DMS153 treated with DMSO at 0.1 percent for 48 hours (cell line): ENCODE data around the gene MSANTD1.

Experiments
- DNase-seq: peaks from one replicate; lab custom pipeline; 2025; ENCODE audit not compliant: unreplicated experiment; lab: John Stamatoyannopoulos, UW

Gene MSANTD1

DNA sequence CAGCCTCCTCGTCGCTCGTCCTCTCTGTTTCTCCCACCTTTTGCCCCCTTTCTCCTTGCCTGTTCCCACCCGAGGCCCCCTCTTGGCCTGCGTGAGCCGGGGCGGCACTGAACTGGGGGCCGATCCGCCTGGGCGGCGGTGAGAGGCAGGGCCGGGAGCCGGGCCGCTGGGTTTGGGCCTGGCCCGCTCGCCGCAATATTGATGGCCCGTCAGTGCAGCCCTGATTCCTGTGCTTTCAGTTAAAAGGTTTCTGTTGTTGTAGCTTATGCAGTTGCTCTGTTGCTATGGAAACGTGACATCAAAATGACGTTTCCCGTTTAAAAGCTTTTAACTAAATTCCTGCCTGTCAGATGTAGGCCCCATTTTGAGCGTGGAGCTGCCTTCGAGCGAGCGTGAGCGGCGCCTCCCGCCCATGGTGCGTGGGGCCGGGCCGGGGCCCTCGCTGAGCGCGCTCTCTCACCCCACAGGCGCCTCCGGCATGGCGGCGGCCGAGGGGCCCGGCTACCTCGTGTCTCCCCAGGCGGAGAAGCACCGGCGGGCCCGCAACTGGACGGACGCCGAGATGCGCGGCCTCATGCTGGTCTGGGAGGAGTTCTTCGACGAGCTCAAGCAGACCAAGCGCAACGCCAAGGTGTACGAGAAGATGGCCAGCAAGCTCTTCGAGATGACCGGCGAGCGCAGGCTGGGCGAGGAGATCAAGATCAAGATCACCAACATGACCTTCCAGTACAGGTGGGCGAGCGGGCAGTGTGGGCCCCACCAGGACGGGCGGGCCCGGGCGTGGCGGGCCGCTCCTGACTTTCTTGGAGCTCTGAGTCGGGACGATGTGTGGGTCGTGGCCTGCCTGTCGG, at the start of gene MSANTD1:
Gene MSANTD1 (plus strand): TSS at position 349 of the 851 bp plus-strand sequence. CDS start 64 bp downstream, at position 413.
- DNase-seq = no peak

DNA sequence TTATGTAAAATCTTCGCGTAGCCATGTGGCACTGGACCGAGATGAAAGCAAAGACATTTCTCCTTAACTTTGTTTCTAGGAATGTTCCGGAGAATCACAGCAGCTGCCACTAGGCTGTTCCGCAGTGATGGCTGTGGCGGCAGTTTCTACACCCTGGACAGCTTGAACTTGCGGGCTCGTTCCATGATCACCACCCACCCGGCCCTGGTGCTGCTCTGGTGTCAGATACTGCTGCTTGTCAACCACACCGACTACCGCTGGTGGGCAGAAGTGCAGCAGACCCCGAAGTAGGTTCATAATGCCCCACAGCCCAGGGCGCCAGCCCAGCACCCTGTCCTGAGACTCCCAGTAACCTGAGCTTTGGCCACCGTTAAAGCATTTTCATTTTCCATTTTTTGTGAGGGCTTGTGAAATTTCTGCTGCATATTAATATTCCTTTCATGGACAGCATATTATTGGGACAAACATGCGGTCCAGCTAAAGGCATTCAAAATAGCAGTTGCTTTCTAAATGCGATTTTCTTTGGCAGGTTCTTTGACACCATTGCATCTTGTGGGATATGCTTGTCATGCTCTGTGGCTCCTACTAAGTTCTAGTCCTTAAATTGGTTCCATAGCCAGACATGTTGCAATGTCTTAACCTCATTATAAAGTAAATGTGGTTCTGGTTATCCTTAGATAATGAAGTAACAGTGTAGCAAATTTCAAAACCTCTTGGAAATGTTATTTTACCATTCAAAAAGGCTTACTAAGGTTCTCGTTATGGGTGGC, 49.1 kb upstream of the MSANTD1 start:
- no peak for DNase-seq

DNA sequence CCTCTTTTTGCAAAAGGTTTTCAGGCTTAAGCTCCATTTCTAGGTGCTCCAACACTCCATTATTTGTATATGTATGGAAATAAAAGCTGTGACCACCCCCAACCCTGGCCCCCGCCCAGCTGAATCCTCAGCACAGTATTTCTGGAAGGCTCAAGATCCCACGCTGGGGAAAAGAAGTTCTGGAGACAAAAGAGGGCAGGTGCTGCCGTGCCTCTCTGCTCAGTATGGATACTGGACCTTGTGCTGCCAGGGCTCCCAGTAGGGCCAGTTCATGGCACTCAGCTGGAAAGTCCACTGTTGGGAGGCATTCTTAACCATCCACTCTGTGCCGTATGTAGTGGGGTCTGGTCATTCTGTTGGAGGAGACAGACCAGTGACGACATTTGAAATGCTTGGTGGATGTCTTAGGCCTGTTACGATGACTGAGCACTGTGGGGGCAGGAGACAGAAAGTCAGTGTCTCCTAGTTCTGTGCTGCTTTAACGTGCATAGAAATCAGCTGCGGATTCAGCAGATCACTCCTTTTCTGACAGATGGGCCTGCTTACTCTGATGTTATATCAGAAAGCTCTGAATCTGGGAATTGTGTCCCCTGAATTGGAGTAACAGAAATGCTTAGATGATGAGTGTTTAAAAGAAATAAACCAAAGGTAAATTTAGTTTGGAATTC, 48.4 kb upstream of the MSANTD1 start:
- DNase-seq = no peak

DNA sequence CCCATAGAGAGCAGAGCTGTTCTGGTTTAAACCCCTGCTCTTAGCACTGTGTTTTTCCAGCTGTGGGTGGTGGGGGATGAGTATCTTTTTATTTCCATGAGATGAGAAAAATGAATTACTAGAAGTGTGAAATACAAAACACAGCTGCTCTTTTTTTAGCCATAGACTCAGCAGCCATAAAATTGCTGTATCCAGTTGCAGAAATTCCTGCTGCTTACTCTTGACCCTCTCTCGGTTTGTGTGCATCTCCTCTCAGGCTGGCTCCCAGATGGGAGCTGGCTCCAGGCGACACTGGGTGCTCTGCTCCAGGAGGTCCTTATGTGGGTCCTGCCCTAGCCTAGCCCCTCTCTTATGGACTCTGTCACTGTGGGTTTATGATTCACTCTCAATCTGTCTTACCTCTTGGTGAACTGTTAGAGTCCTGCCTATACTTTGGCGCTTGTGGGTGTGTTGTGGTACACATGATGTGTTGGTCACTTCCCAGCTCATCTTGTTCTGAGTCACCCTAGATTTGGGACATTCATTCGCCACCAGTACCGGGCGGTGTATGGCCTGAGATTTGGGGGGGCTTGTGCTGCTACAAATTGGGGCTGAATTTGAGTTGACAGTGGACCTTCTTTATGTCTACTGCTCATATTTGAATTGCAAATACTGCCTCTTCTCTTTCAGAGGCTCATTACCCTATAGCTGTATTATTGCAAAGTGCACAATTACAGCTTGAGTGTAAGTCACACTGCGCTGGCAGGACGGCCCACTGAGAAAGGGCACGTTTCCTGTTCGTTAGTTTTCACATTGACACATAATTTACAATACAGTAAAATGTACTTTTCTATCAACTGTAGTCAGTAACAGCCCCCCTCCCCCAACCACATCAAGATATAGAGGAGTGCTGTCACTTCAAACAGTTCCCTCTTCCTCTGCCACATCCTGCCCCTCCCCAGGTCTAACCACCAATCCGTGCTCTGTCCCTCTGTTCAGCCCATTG, 46.9 kb upstream of the MSANTD1 start:
- DNase-seq = no peak

DNA sequence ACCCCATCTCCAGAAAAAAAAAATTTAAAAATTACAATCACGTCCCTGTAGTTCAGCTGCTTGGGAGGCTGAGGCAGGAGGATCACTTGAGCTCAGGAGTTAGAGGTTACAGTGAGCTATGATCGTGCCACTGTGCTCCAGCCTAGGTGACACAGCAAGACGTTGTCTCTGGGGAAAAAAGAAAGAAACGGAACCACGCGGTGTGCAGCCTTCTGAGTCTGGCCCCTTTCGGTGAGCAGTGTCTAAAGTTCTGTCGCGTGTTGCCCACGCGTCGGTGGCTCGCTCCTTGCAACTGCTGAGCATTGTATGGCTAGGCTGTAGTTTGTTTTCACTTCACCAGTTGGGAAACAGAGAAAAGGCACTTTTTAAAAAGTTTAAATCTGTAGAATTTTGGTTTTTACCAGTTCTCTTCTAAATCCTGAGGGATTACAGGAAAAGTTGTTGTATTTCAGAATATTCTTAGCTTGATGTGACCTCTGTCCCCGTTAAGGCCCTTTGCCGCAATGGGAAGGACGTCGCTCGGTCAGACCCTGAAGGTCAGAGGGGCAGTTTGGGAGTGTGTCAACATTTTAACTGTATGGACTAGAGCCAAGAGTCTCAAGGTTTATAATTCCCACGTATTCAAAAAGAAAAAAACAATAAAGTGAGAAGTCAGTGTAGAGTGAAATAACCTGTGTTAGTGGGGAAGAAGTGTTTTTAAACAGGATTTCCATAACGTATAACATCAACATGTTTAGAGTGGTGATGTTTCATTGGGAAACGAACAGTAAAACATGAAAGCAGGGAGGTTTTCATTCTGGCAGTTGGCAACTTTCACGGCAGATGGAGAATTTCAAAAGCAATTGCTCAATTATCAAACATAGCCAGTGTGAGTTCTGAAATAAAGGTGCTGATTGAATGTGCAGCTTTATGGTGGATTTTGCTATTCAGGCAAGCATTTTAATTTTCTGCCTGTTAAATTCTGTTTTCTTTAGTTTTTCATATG, 45.8 kb upstream of the MSANTD1 start:
- no peak for DNase-seq

DNA sequence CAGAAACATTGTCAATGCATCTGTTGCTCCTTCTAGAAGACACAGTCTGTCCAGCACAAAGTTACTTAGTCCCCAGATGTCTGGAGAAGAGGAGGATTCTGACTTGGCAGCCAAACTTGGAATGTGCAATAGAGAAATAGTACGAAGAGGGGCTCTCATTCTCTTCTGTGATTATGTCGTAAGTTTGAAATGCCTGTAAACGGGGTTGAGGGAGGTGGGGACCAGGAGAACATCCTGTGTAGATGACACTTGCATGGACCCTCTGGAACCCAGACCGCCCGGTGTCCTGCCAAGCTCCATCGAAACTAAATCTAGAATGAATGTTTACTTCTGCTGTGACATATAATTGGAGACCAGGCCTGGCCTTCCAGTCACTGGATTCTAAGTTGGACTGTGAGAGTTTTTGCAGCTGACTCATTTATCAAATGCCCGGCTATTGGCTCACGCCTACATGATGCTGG, 45.0 kb upstream of the MSANTD1 start:
- DNase-seq = no peak

DNA sequence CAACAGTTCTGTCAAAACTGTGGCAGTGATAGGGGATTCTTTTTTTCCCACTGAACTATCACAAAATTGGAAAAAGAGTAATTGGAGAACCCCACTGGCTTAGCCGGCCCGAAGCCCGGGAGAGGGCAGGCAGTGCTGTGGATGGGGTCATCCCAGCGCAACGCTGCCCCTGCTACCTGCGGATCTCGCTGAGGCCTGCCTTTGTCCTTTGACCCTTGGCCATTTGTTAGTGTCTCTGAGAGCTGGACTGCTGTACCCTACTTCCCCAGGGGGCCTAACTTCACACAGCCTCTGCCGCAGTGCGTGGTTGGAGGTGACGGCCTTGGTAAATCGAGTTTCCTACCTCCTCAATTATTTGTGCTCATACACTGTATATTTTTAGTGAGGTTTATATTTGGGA, 43.0 kb upstream of the MSANTD1 start:
- no peak for DNase-seq

DNA sequence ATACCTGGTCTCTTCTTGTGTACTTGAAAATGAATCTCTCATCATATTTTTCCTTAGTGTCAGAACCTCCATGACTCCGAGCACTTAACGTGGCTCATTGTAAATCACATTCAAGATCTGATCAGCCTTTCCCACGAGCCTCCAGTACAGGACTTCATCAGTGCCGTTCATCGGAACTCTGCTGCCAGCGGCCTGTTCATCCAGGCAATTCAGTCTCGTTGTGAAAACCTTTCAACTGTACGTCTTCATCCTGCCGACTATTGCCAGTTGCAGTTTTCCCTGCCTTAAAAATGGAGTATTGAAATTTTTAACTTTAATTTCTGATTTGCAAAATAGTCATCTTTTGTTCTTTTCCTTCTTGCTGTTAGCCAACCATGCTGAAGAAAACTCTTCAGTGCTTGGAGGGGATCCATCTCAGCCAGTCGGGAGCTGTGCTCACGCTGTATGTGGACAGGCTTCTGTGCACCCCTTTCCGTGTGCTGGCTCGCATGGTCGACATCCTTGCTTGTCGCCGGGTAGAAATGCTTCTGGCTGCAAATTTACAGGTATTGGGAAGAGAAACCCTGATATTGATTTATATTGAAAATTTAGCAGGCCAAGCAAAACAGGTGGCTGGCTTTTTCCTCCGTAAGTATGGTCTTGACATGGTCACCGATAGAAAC, 42.4 kb upstream of the MSANTD1 start:
- no peak for DNase-seq

DNA sequence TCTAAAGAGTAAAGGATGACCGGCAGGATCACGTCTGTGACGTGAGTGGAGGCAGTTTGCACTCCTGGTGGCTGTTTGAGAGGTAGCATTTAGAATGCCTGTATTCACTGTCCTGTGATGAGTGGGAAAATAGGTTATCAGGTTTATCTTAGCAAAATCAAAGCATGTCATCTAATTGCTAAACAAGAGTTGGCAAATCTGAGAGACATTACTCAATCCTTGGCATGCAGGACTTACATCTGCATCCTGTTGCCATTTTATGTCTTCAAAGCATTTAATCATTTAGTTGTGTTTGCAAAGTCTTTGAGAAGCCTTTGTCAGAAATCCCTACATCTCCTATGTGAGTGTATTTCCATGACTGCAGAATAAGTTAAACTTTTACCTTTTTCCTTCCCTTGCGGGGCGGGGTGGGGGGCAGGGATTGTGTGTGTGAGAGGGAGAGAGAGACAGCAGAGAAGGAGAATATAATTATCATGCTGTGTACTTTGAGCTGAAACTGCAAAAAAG, 41.4 kb upstream of the MSANTD1 start:
- no peak for DNase-seq

DNA sequence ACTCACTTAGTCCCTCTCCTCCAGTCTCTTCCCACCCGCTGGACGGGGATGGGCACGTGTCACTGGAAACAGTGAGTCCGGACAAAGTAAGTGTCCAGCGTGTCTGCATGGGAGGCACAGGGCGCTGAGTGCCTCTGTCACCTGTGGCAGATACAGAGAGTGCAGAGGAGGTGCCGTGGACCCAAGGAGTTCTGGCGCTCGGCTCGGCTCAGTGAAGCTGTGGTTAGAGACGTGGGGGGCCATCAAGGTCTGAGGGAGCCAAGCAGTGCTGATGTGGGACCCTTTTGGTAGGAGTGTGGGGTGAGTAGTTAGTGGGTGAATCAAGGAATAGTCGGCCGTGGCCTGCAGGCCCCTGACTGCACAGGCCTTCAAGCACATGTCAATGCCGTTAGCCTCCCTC, 40.1 kb upstream of the MSANTD1 start:
- no peak for DNase-seq

DNA sequence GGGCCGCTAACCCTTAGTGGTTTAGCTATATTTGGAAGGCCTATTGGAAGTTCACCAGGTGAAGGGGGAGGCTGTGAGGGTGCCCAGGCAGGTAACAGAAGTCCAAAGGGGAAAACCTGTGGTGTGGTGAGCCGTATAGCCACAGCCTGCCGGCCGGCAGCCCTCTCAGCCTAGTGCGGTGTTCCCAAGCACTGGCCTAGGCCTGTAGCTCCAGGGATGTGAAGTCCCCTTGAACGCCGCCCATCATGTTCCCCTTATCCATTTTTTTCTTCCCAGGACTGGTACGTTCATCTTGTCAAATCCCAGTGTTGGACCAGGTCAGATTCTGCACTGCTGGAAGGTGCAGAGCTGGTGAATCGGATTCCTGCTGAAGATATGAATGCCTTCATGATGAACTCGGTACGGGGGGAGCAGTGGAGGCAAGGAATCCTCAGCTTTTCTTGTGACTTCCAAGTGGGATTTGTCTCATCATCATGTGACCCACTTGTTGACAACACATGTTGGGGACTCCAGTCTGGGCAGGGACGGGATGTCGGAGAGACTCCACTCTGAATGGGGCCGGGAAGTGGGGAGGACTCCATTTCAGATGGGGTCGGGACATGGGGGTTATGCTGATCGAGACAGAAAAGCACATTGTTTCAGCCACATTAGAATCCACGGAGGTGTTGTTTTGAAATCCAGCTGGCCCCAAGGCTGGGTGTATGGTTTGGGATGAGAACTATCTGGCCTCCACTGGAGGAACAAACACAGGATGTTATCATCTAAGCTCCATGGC, 39.2 kb upstream of the MSANTD1 start:
- DNase-seq = no peak

DNA sequence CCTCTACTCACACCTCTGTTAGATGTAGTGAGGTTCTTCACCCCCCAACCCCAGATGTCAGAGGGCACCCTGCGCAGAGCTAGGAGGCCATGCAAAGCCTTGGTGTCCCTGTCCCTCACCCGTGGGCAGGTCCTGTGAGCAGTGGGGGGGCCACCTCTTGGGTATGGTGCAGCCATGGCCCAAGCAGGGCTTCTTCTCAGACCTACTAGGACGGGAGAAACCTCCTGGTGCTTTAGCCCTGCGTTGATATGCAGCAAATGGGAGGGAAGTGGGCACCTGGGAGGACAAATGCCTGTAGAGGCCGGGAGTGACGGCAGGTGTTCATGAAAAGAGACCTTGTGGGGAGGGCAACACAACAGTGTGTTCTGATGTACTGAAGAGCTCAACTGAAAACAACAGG, 38.5 kb upstream of the MSANTD1 start:
- no peak for DNase-seq

DNA sequence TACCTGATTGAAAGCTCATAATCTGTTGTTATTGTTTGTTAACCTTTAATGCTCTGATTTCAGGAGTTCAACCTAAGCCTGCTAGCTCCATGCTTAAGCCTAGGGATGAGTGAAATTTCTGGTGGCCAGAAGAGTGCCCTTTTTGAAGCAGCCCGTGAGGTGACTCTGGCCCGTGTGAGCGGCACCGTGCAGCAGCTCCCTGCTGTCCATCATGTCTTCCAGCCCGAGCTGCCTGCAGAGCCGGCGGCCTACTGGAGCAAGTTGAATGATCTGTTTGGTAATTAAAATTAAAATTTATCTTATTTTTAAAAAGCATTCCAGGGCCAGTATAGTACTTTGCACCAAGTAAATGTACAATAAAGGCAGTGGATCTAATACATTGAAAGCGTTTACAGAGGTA, 37.1 kb upstream of the MSANTD1 start:
- DNase-seq = no peak

DNA sequence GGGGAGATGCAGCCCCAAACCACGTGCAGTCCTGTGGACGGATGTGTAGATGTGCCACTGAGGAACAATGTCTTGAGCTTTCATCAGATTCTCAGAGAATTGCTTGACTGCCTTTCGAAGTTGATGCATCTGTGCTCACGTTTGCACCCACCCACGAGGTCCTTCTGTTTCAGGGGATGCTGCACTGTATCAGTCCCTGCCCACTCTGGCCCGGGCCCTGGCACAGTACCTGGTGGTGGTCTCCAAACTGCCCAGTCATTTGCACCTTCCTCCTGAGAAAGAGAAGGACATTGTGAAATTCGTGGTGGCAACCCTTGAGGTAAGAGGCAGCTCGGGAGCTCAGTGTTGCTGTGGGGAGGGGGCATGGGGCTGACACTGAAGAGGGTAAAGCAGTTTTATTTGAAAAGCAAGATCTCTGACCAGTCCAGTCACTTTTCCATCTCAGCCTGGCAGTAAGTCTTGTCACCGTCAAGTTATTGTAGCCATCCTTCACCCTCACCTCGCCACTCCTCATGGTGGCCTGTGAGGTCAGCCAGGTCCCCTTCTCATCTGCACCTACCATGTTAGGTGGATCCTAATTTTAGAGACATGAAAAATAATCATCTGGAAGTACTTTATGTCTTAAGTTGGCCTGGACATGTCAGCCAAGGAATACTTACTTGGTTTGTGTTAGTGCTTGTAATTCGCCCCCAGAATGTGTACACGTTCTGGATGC, 36.4 kb upstream of the MSANTD1 start:
- no peak for DNase-seq

DNA sequence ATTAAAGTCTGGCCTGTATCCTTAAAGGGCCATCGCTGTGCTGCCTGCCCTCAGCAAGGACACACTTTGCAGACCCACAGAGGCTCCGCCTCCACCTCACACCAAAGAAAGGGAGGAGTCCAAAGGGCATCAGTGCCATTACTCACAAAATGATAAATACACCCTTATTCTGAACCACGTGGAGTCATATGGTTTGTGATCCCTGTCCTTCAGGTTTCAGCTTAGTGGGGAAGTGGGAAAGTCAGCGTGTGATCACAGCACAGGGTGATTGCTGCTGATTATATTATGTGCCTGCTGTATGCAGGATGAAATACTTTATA, 35.9 kb upstream of the MSANTD1 start:
- no peak for DNase-seq

DNA sequence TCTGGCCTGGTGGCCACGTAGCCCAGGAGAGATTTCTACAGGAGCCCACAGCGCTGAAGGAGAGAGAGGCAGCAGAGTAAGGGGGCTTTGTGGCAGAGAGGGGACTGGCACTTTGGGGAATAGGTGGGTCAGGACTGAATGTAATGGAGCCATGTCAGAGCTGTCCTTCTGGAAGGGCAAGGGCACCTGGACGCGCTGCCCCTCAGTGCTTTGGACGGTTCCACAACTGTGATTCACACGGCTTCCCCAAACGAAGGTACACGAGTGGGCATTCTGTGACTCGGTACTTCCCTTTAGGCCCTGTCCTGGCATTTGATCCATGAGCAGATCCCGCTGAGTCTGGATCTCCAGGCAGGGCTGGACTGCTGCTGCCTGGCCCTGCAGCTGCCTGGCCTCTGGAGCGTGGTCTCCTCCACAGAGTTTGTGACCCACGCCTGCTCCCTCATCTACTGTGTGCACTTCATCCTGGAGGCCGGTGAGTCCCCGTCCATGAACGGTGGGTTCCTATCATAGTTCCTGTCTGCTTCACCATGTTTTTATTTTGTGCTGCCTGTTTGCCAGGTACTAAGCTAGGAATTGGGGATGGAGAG, 35.2 kb upstream of the MSANTD1 start:
- DNase-seq = no peak

DNA sequence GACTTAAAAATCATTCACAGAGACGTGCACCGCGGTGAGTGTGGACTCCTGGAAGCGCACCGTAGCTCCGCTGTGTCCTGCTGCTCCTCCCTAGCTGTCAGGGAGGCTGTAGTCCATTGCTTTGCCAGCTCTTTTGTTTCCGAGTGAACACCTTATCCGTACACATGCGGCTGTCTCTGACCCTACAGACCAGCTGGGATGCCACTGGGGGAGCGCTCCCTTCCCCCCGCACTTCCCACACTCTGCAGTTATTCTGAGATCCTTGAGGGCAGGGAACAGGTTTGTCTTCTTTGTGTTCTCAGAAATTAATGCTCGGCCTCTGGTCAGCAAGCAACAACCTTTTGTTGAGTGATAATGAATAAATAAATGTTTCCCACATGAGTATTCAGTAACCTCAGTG, 33.7 kb upstream of the MSANTD1 start:
- no peak for DNase-seq
